ENCODE measurements around the gene RAB25. TPM values are rescaled to one million over a fixed set of nuclear protein-coding genes. Genes with fewer than 3 reads are reported as not detected.

Gene RAB25
- total RNA-seq, 1 experiment from 2014 or later, result 141 TPM

DNA sequence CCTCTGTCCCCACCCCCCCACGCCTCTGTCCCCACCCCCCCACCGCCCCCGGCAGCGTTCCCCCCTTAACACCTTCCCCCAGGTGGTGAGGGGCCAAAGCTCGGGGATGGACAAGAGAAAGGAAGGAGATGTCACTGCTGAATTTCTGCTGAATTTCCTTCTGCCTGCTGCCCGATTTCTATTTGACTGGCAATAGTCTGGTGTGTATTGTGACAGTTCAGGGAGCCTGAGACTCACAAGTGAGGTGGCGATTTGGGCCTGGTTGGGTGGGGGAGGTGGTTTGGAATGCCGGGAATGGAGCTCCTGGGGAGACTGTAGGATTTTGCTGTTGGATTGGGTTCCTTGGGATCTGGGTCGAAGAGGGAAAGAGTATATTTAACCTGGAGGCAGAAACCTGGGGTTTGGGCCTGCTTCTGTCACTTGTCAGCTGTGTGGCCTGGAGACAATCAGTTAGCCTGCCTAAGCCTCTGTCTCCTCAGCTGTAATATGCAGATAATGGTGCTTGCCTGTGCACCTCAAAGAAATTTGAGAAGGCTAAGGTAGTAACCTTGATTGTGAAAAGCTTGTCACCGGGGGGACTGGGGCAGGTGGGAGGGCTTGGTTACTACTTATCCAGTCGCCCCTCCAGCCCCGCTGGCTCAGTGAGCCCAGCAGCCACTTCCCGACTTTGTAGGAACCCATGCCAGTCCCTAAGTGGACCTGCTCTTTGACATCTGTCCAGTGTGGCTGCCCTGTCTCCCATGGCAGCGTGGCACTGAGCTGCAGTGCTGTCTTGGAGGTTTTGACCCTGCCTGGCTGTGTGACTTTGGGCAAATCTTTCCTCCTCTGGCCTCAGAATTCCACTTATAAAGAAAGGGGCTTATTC is 45.9 kb downstream of the RAB25 start:
- H3K4me3 ChIP-seq (ENCODE audit: low read depth, low read length), result peak overlapping the region; percentile 15; the same call in 1 of the 2 replicates
- no peaks in the 10 kb centered on the region for H3K9me3 ChIP-seq
- ChIA-PET CTCF (interaction anchor here (0.6 to 2.2 kb wide), 4 partner anchors 9 to 87 kb away, joined by 3 to 8 read pairs (median 4); partner anchors contain the start of gene SLC25A44), POLR2A (interaction anchor here (0.6 to 2.2 kb wide), 6 partner anchors 9 to 127 kb away, joined by 3 to 13 read pairs (median 4); partner anchors contain the start of gene PMF1)
- Mint-ChIP-seq H3K27me3 (ENCODE audit: insufficient read depth, unreplicated experiment) (no peaks in the 10 kb centered on the region), H3K27ac (ENCODE audit: unreplicated experiment) (peak overlapping the region; percentile 86), H3K4me3 (ENCODE audit: unreplicated experiment) (peak overlapping the region; percentile 71), H3K36me3 (ENCODE audit: insufficient read depth, unreplicated experiment) (peaks cover 26% of the 10 kb centered on the region), H3K9me3 (ENCODE audit: unreplicated experiment) (no peaks in the 10 kb centered on the region), H3K4me1 (ENCODE audit: low read depth, unreplicated experiment) (peaks cover 40% of the 10 kb centered on the region)
- peak; percentile 57 to 65 for DNase-seq
- H3K27me3 ChIP-seq (replicated peaks; ENCODE audit: control insufficient read depth, insufficient read depth, low read length), result no peaks in the 10 kb centered on the region
- no peaks in the 10 kb centered on the region for H3K36me3 ChIP-seq (ENCODE audit: control insufficient read depth, insufficient read depth, low read length)
- intact Hi-C loops (cut with micrococcal nuclease; ENCODE audit: unreplicated experiment), result loop anchor here (1.0 kb wide), 2 partner anchors 7 to 21 kb away; partner anchors contain the start of gene LMNA
- no peak for TF ChIP-seq CTCF (IDR thresholded peaks at IDR 0.05; ENCODE audit: insufficient read depth in 1 of 2, low read depth in 1 of 2, low read length in 1 of 2, severe bottlenecking in 1 of 2, unreplicated experiment in 1 of 2)
- H3K4me1 ChIP-seq, result peaks cover 33% of the 10 kb centered on the region
- BruUV-seq (replicated peaks), result TSS peak; percentile 85

- ChIA-PET POLR2A (no interaction called here), CTCF (no interaction called here)
- DNase-seq, result no peak
- Mint-ChIP-seq H3K36me3 (ENCODE audit: insufficient read depth, unreplicated experiment) (peaks cover 23% of the 10 kb centered on the region), H3K4me1 (ENCODE audit: low read depth, unreplicated experiment) (peaks cover 33% of the 10 kb centered on the region), H3K9me3 (ENCODE audit: unreplicated experiment) (no peaks in the 10 kb centered on the region), H3K27ac (ENCODE audit: unreplicated experiment) (no peak overlapping the region), H3K4me3 (ENCODE audit: unreplicated experiment) (no peak overlapping the region), H3K27me3 (ENCODE audit: insufficient read depth, unreplicated experiment) (no peaks in the 10 kb centered on the region)
- H3K4me1 ChIP-seq, result peaks cover 30% of the 10 kb centered on the region
- H3K36me3 ChIP-seq (ENCODE audit: control insufficient read depth, insufficient read depth, low read length), result no peaks in the 10 kb centered on the region
- no peak for TF ChIP-seq CTCF (IDR thresholded peaks at IDR 0.05; ENCODE audit: insufficient read depth in 1 of 2, low read depth in 1 of 2, low read length in 1 of 2, severe bottlenecking in 1 of 2, unreplicated experiment in 1 of 2)
- intact Hi-C loops (cut with micrococcal nuclease; ENCODE audit: unreplicated experiment), result no loop called here
- no peaks in the 10 kb centered on the region for H3K27me3 ChIP-seq (replicated peaks; ENCODE audit: control insufficient read depth, insufficient read depth, low read length)
- BruUV-seq (replicated peaks), result no TSS peak
- no peak overlapping the region for H3K4me3 ChIP-seq (ENCODE audit: low read depth, low read length)
- no peaks in the 10 kb centered on the region for H3K9me3 ChIP-seq
Observed at GRCh38 chr1:156108057-156108456, 47.1 kb downstream of the RAB25 start.

GRCh38 chr1:156108664-156109241 is 47.8 kb downstream of the RAB25 start:
- Histone ChIP-seq H3K4me1 (peaks cover 31% of the 10 kb centered on the region), H3K9me3 (no peaks in the 10 kb centered on the region), H3K36me3 (ENCODE audit: control insufficient read depth, insufficient read depth, low read length) (no peaks in the 10 kb centered on the region), H3K27me3 (replicated peaks; ENCODE audit: control insufficient read depth, insufficient read depth, low read length) (no peaks in the 10 kb centered on the region), H3K4me3 (ENCODE audit: low read depth, low read length) (no peak overlapping the region)
- POLR2A ChIA-PET, result interaction anchor here (1.0 kb wide), 1 partner anchor 104 kb away, joined by 3 read pairs; the partner anchor contains the start of gene PMF1
- no TSS peak for BruUV-seq (replicated peaks)
- no peak for DNase-seq
- H3K27ac Mint-ChIP-seq (ENCODE audit: unreplicated experiment), result no peak overlapping the region
- H3K4me1 Mint-ChIP-seq (ENCODE audit: low read depth, unreplicated experiment), result peaks cover 31% of the 10 kb centered on the region
- H3K9me3 Mint-ChIP-seq (ENCODE audit: unreplicated experiment), result no peaks in the 10 kb centered on the region
- no peaks in the 10 kb centered on the region for H3K27me3 Mint-ChIP-seq (ENCODE audit: insufficient read depth, unreplicated experiment)
- TF ChIP-seq CTCF (IDR thresholded peaks at IDR 0.05; ENCODE audit: insufficient read depth in 1 of 2, low read depth in 1 of 2, low read length in 1 of 2, severe bottlenecking in 1 of 2, unreplicated experiment in 1 of 2), result no peak
- CTCF ChIA-PET, result no interaction called here
- intact Hi-C loops (cut with micrococcal nuclease; ENCODE audit: unreplicated experiment), result no loop called here
- no peak overlapping the region for H3K4me3 Mint-ChIP-seq (ENCODE audit: unreplicated experiment)
- peaks cover 20% of the 10 kb centered on the region for H3K36me3 Mint-ChIP-seq (ENCODE audit: insufficient read depth, unreplicated experiment)

Measured in Caco-2 (cell line).